ENCODE measurements around the gene AGO4.

Gene AGO4

DNA sequence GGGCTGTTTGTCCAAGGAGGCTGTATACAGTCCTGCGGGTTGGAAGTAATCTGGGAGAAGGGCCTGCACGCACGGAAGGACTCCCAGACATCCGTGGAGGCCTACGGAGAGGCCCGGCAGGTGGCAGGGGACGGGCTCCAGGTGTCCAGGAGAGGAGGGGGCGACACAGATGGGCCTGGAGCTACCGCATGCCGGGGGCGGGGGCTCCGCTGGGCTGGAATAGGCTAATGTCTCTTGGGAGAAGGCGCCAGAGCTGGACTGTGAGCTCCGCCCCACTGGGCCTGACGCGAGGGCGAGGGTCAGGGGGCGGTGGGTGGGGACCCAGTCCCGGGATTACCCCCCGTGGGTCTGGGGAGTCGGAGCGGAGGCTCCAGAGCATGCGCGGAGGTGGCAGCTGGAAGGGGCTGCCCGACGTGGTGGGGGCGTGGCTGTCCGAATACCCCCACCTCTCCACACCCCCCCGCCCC, 75.9 kb downstream of the AGO4 start:
- Histone ChIP-seq H3K36me3 (peaks cover 0 to 6% (median 0%) of the 10 kb centered on the region in 3 donors), H3K9me3 (no peaks in the 10 kb centered on the region), H3K4me1 (peaks cover 0 to 35% (median 16%) of the 10 kb centered on the region in 4 donors), H3K4me3 (peak overlapping the region; percentile 90 to 93), H3K27ac (peak overlapping the region; percentile 80), H3K27me3 (no peaks in the 10 kb centered on the region)
- TF ChIP-seq, protein P1, sequence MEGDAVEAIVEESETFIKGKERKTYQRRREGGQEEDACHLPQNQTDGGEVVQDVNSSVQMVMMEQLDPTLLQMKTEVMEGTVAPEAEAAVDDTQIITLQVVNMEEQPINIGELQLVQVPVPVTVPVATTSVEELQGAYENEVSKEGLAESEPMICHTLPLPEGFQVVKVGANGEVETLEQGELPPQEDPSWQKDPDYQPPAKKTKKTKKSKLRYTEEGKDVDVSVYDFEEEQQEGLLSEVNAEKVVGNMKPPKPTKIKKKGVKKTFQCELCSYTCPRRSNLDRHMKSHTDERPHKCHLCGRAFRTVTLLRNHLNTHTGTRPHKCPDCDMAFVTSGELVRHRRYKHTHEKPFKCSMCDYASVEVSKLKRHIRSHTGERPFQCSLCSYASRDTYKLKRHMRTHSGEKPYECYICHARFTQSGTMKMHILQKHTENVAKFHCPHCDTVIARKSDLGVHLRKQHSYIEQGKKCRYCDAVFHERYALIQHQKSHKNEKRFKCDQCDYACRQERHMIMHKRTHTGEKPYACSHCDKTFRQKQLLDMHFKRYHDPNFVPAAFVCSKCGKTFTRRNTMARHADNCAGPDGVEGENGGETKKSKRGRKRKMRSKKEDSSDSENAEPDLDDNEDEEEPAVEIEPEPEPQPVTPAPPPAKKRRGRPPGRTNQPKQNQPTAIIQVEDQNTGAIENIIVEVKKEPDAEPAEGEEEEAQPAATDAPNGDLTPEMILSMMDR (IDR thresholded peaks at IDR 0.05): no peak
- peak; percentile 30 to 73 for DNase-seq
- intact Hi-C loops (cut with DNase I; ENCODE audit: low total_unique reads): no loop called here

- H3K27ac ChIP-seq: peak overlapping the region; percentile 80
- H3K9me3 ChIP-seq: no peaks in the 10 kb centered on the region
- H3K36me3 ChIP-seq: peaks cover 8 to 19% (median 9%) of the 10 kb centered on the region in 3 donors
- intact Hi-C loops (cut with DNase I; ENCODE audit: low total_unique reads): no loop called here
- DNase-seq: no peak
- TF ChIP-seq, protein P1 (IDR thresholded peaks at IDR 0.05): no peak
- H3K4me1 ChIP-seq: peaks cover 0 to 35% (median 16%) of the 10 kb centered on the region in 4 donors
- H3K27me3 ChIP-seq: no peaks in the 10 kb centered on the region
- no peak overlapping the region for H3K4me3 ChIP-seq
Measured at GRCh38 chr1:35884934-35885333, 77.1 kb downstream of the AGO4 start.

GRCh38 chr1:35885961-35886558, 78.2 kb downstream of the AGO4 start:
- no peaks in the 10 kb centered on the region for H3K27me3 ChIP-seq
- DNase-seq: no peak
- peak overlapping the region in 1 of 2 donors; percentile 13 for H3K27ac ChIP-seq
- H3K4me3 ChIP-seq: no peak overlapping the region
- H3K9me3 ChIP-seq: no peaks in the 10 kb centered on the region
- intact Hi-C loops (cut with DNase I; ENCODE audit: low total_unique reads): no loop called here
- TF ChIP-seq, protein P1 (IDR thresholded peaks at IDR 0.05): no peak
- H3K4me1 ChIP-seq: peaks cover 0 to 35% (median 16%) of the 10 kb centered on the region in 4 donors
- H3K36me3 ChIP-seq: peaks cover 11 to 29% (median 20%) of the 10 kb centered on the region in 3 donors

- Histone ChIP-seq H3K36me3 (peaks cover 11 to 36% (median 26%) of the 10 kb centered on the region in 3 donors), H3K27ac (no peak overlapping the region), H3K4me1 (peaks cover 0 to 35% (median 16%) of the 10 kb centered on the region in 4 donors), H3K9me3 (no peaks in the 10 kb centered on the region), H3K27me3 (no peaks in the 10 kb centered on the region), H3K4me3 (no peak overlapping the region)
- TF ChIP-seq, protein P1 (IDR thresholded peaks at IDR 0.05): no peak
- DNase-seq: no peak
- intact Hi-C loops (cut with DNase I; ENCODE audit: low total_unique reads): no loop called here
Measured at GRCh38 chr1:35886577-35887431, 79.0 kb downstream of the AGO4 start.

- Histone ChIP-seq H3K4me3 (no peak overlapping the region), H3K27me3 (no peaks in the 10 kb centered on the region), H3K27ac (no peak overlapping the region), H3K9me3 (no peaks in the 10 kb centered on the region), H3K4me1 (peaks cover 0 to 34% (median 15%) of the 10 kb centered on the region in 4 donors), H3K36me3 (peaks cover 11 to 43% (median 33%) of the 10 kb centered on the region in 3 donors)
- DNase-seq: no peak
- intact Hi-C loops (cut with DNase I; ENCODE audit: low total_unique reads): no loop called here
- TF ChIP-seq, protein P1 (IDR thresholded peaks at IDR 0.05): no peak
Measured at GRCh38 chr1:35887508-35887907, 79.7 kb downstream of the AGO4 start.

Data from tibial artery (tissue), 4 donors.